Measurements from ENCODE around the gene KIAA0232.

GRCh38 chr4:6782147-6782845, at the start of gene KIAA0232:
- no peak for TF ChIP-seq CTCF (IDR thresholded peaks at IDR 0.05; ENCODE audit: borderline replicate concordance, extremely low read depth, low read length, poor library complexity, severe bottlenecking)
- no peak for TF ChIP-seq EZH2 (IDR thresholded peaks at IDR 0.05; ENCODE audit: borderline replicate concordance, low read depth, low read length, severe bottlenecking)
